ENCODE results near the gene LILRB3.

Gene LILRB3

GRCh38 chr19:54169149-54169740 is 53.6 kb downstream of the LILRB3 start:
- no peak for DNase-seq

DNA sequence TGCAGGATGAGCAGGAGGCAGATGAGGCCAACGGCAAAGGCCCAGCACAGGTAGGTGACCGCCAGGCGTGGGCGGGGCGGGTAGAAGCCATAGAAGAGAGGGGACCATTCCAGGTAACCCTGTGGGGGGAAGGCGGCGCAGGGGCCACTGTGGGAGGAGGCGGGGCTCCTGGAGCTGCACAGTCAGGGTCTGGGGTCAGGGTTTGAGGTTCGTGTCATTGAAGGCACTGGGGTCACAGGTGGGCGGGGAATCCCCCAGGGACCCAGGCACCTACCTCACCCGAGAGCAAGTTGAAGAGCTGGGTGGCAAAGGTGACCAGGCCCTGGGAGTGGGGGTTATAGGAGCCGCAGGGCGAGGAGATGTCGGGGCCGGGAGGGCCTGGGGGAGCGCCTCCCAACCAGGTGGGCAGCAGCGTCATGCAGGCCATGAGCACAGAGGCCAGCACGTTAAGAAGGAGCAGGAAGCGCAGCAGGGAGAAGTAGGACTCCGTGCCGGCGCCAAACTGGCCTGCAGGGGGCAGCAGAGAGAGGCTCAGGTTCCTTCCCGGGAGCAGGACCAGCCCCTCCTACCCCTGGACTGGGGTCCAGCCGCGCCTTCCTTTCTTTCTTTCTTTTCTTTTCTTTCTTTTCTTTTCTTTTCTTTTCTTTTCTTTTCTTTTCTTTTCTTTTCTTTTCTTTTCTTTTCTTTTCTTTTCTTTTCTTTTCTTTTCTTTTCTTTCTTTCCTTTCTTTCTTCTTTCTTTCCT is 54.5 kb downstream of the LILRB3 start:
- DNase-seq, result peak in 54 of 56 donors; percentile 12 to 94 (median 70)

Measured in nucleus accumbens (tissue), 56 donors.